ENCODE data around the gene LRCH2. TPM values are rescaled to one million over a fixed set of nuclear protein-coding genes. Genes with fewer than 3 reads are reported as not detected.

Gene LRCH2
- total RNA-seq, 1 experiment from 2014 or later: not detected

- intact Hi-C loops (cut with micrococcal nuclease; ENCODE audit: unreplicated experiment): no loop called here
- Histone ChIP-seq H3K27ac (peak overlapping the region; percentile 5; the same call in 1 of the 2 replicates), H3K27me3 (ENCODE audit: insufficient read depth, low read depth) (no peaks in the 10 kb centered on the region), H3K4me2 (no peak overlapping the region), H3K4me3 (no peak overlapping the region), H4K20me1 (ENCODE audit: insufficient read depth) (no peaks in the 10 kb centered on the region), H3K9me2 (ENCODE audit: insufficient read depth) (no peaks in the 10 kb centered on the region; the same call in 1 of the 2 replicates), H3K36me3 (ENCODE audit: low read depth) (no peaks in the 10 kb centered on the region), H2AFZ (no peak overlapping the region), H3K9me3 (ENCODE audit: insufficient read depth, low read depth) (no peaks in the 10 kb centered on the region), H3K79me2 (ENCODE audit: low read depth) (no peaks in the 10 kb centered on the region), H3K4me1 (replicated peaks; ENCODE audit: insufficient read depth) (peaks cover 7% of the 10 kb centered on the region; the same call in 1 of the 2 replicates), H3F3A (ENCODE audit: insufficient read depth, low read depth) (0 out of 2 replicates have a peak, but pooled peaks cover 5% of the 10 kb centered on the region)
- peak in 1 of 2 experiments; percentile 69 for DNase-seq
- CTCF ChIA-PET: no interaction called here
- no peak for TF ChIP-seq EZH2 (IDR thresholded peaks at IDR 0.05; ENCODE audit: low read depth)
- TF ChIP-seq CTCF (conservative IDR thresholded peaks at IDR 0.05): no peak
- POLR2A ChIA-PET (ENCODE audit: unreplicated experiment): no interaction called here
- no TSS peak for BruUV-seq (replicated peaks)
These were observed 26.4 kb upstream of the LRCH2 start for GRCh38 chrX:115260330-115260729.

GRCh38 chrX:115259238-115259875 is 25.5 kb upstream of the LRCH2 start:
- peak overlapping the region; percentile 56 for H3K27ac ChIP-seq
- TF ChIP-seq CTCF (conservative IDR thresholded peaks at IDR 0.05) (no peak), EZH2 (IDR thresholded peaks at IDR 0.05; ENCODE audit: low read depth) (no peak)
- 0 out of 2 replicates have a peak, but pooled peaks cover 5% of the 10 kb centered on the region for H3F3A ChIP-seq (ENCODE audit: insufficient read depth, low read depth)
- H2AFZ ChIP-seq: no peak overlapping the region
- peak overlapping the region; percentile 20 for H3K4me2 ChIP-seq
- no peak overlapping the region for H3K4me3 ChIP-seq
- intact Hi-C loops (cut with micrococcal nuclease; ENCODE audit: unreplicated experiment): no loop called here
- no peaks in the 10 kb centered on the region for H3K9me2 ChIP-seq (ENCODE audit: insufficient read depth)
- POLR2A ChIA-PET (ENCODE audit: unreplicated experiment): no interaction called here
- no peaks in the 10 kb centered on the region for H3K9me3 ChIP-seq (ENCODE audit: insufficient read depth, low read depth)
- DNase-seq: peak in 1 of 2 experiments; percentile 78
- H3K36me3 ChIP-seq (ENCODE audit: low read depth): no peaks in the 10 kb centered on the region
- no peaks in the 10 kb centered on the region for H4K20me1 ChIP-seq (ENCODE audit: insufficient read depth)
- CTCF ChIA-PET: no interaction called here
- peaks cover 7% of the 10 kb centered on the region; the same call in 1 of the 2 replicates for H3K4me1 ChIP-seq (replicated peaks; ENCODE audit: insufficient read depth)
- H3K27me3 ChIP-seq (ENCODE audit: insufficient read depth, low read depth): no peaks in the 10 kb centered on the region
- BruUV-seq (replicated peaks): no TSS peak
- H3K79me2 ChIP-seq (ENCODE audit: low read depth): no peaks in the 10 kb centered on the region

GRCh38 chrX:115257711-115258110 is 23.8 kb upstream of the LRCH2 start:
- no peak overlapping the region for H3K4me2 ChIP-seq
- H3K4me3 ChIP-seq: no peak overlapping the region
- H3K4me1 ChIP-seq (replicated peaks; ENCODE audit: insufficient read depth): peaks cover 7% of the 10 kb centered on the region; the same call in 1 of the 2 replicates
- no peaks in the 10 kb centered on the region for H3K79me2 ChIP-seq (ENCODE audit: low read depth)
- no peak overlapping the region for H3K27ac ChIP-seq
- H2AFZ ChIP-seq: no peak overlapping the region
- H4K20me1 ChIP-seq (ENCODE audit: insufficient read depth): no peaks in the 10 kb centered on the region
- no peaks in the 10 kb centered on the region for H3K9me2 ChIP-seq (ENCODE audit: insufficient read depth)
- no peak for TF ChIP-seq CTCF (conservative IDR thresholded peaks at IDR 0.05)
- TF ChIP-seq EZH2 (IDR thresholded peaks at IDR 0.05; ENCODE audit: low read depth): no peak
- 0 out of 2 replicates have a peak, but pooled peaks cover 5% of the 10 kb centered on the region for H3F3A ChIP-seq (ENCODE audit: insufficient read depth, low read depth)
- DNase-seq: no peak
- BruUV-seq (replicated peaks): no TSS peak
- ChIA-PET POLR2A (ENCODE audit: unreplicated experiment) (no interaction called here), CTCF (no interaction called here)
- no peaks in the 10 kb centered on the region for H3K27me3 ChIP-seq (ENCODE audit: insufficient read depth, low read depth)
- intact Hi-C loops (cut with micrococcal nuclease; ENCODE audit: unreplicated experiment): no loop called here
- H3K9me3 ChIP-seq (ENCODE audit: insufficient read depth, low read depth): no peaks in the 10 kb centered on the region
- H3K36me3 ChIP-seq (ENCODE audit: low read depth): no peaks in the 10 kb centered on the region
